NCI-H2171 treated with DMSO at 0.1 percent for 48 hours (cell line): ENCODE data around the gene S100A6.

Experiments
- DNase-seq: peaks from one replicate; lab custom pipeline; 2025; lab: John Stamatoyannopoulos, UW

The S100A6 gene

GRCh38 chr1:153503766-153504165 is 32.0 kb downstream of the S100A6 start:
- DNase-seq, result no peak

- DNase-seq, result peak; percentile 24
These were observed 37.0 kb downstream of the S100A6 start for GRCh38 chr1:153498746-153499145.

GRCh38 chr1:153495536-153495935 is 40.3 kb downstream of the S100A6 start:
- DNase-seq, result no peak

- DNase-seq, result peak; percentile 78
These were observed 40.7 kb downstream of the S100A6 start for GRCh38 chr1:153494976-153495535.

GRCh38 chr1:153493343-153493960 is 42.3 kb downstream of the S100A6 start:
- DNase-seq, result no peak

- DNase-seq, result peak; percentile 86
These were observed 45.3 kb downstream of the S100A6 start for GRCh38 chr1:153490272-153491051.

- no peak for DNase-seq
These were observed 47.1 kb downstream of the S100A6 start for GRCh38 chr1:153488731-153489130.

- DNase-seq, result no peak
These were observed 48.1 kb downstream of the S100A6 start for GRCh38 chr1:153487707-153488106.

- peak; percentile 31 for DNase-seq
These were observed 49.9 kb downstream of the S100A6 start for GRCh38 chr1:153485863-153486262.
